Neural cell (in vitro differentiated cells): ENCODE results near the gene TECPR2. TPM values are rescaled to one million over a fixed set of nuclear protein-coding genes. Genes with fewer than 3 reads are reported as not detected.

Experiments
- H2AFZ ChIP-seq: fragments of 200-600, 300-800 bp; sonication (generic), shearing (Covaris generic); 2 replicates; pipeline ENCODE4 v1.6.0; 2014; ENCODE audit warnings: low read depth, mild to moderate bottlenecking, antibody characterized with exemption, low read length, moderate library complexity
- H3F3A ChIP-seq: fragments of 200-600 bp; shearing (Covaris generic); 2 replicates; pipeline ENCODE4 v1.6.1; 2016; ENCODE audit warnings: mild to moderate bottlenecking, moderate library complexity, mixed read lengths, antibody characterized with exemption, low read length; ENCODE audit not compliant: insufficient read depth, poor library complexity, severe bottlenecking
- H3K27ac ChIP-seq: fragments of 200-600, 300-800 bp; sonication (generic), shearing (Covaris generic); 2 replicates; pipeline ENCODE4 v1.5.1; 2014; ENCODE audit warnings: mild to moderate bottlenecking, low read length, moderate library complexity
- H3K27me3 ChIP-seq: fragments of 300-800, 200-600 bp; sonication (generic), shearing (Covaris generic); 2 replicates; pipeline ENCODE4 v1.6.0; 2014; ENCODE audit warnings: mild to moderate bottlenecking, low read depth, low read length, moderate library complexity; ENCODE audit not compliant: insufficient read depth
- H3K36me3 ChIP-seq: fragments of 300-800, 200-600 bp; sonication (generic), shearing (Covaris generic); 2 replicates; pipeline ENCODE4 v1.5.1; 2014; ENCODE audit warnings: mild to moderate bottlenecking, antibody characterized with exemption, low read length, moderate library complexity; ENCODE audit not compliant: insufficient read depth
- H3K4me2 ChIP-seq: fragments of 300-800, 200-600 bp; sonication (generic), shearing (Covaris generic); 2 replicates; pipeline ENCODE4 v1.6.0; 2014; ENCODE audit warnings: mild to moderate bottlenecking, low read length
- H3K4me3 ChIP-seq: fragments of 300-800, 200-600 bp; sonication (generic), shearing (Covaris generic); 2 replicates; pipeline ENCODE4 v1.5.1; 2014; ENCODE audit warnings: mild to moderate bottlenecking, low read length, moderate library complexity
- H3K79me2 ChIP-seq: fragments of 200-600 bp; shearing (Covaris generic); replicated peaks from 2 replicates; pipeline ENCODE4 v1.6.0; 2014; ENCODE audit warnings: mild to moderate bottlenecking, low read length, moderate library complexity; ENCODE audit not compliant: insufficient read depth
- H3K9ac ChIP-seq: fragments of 300-800, 200-600 bp; sonication (generic), shearing (Covaris generic); 2 replicates; pipeline ENCODE4 v1.6.1; 2016; ENCODE audit warnings: mild to moderate bottlenecking, low read length, mixed read lengths
- H3K9me2 ChIP-seq: fragments of 200-600 bp; shearing (Covaris generic); 2 replicates; pipeline ENCODE4 v1.6.1; 2016; ENCODE audit warnings: mild to moderate bottlenecking, low read length, mixed read lengths; ENCODE audit not compliant: insufficient read depth
- H3K9me3 ChIP-seq: fragments of 200-600, 300-800 bp; sonication (generic), shearing (Covaris generic); 2 replicates; pipeline ENCODE4 v1.6.1; 2016; ENCODE audit warnings: mild to moderate bottlenecking, mixed run types, low read length, moderate library complexity, mixed read lengths
- H4K20me1 ChIP-seq: fragments of 200-600 bp; shearing (Covaris generic); 2 replicates; pipeline ENCODE4 v1.6.1; 2016; ENCODE audit warnings: mild to moderate bottlenecking, mixed run types; ENCODE audit not compliant: insufficient read depth
- CTCF ChIP-seq: fragments of 450-650 bp; IDR thresholded peaks from 2 replicates; pipeline ENCODE4 v1.5.1; 2014; ENCODE audit warnings: antibody characterized with exemption, mild to moderate bottlenecking, moderate library complexity; ENCODE audit not compliant: poor library complexity, severe bottlenecking
- EP300 ChIP-seq: fragments of 450-650 bp; conservative IDR thresholded peaks from 2 replicates; pipeline ENCODE4 v1.6.1; 2014; ENCODE audit warnings: antibody characterized with exemption, mild to moderate bottlenecking, moderate library complexity; ENCODE audit not compliant: poor library complexity, severe bottlenecking
- EZH2 ChIP-seq: fragments of 200-600, 300-800 bp; shearing (Covaris generic), sonication (generic); IDR thresholded peaks from 2 replicates; pipeline ENCODE4 v1.6.1; 2014; ENCODE audit warnings: antibody characterized with exemption, low read length, borderline replicate concordance, mild to moderate bottlenecking; ENCODE audit not compliant: insufficient read depth, poor library complexity, severe bottlenecking
- MXI1 ChIP-seq: fragments of 450-650 bp; conservative IDR thresholded peaks from 2 replicates; pipeline ENCODE4 v1.6.1; 2014; ENCODE audit warnings: antibody characterized with exemption, mild to moderate bottlenecking; ENCODE audit not compliant: poor library complexity, severe bottlenecking
- POLR2AphosphoS5 ChIP-seq: IDR thresholded peaks from 2 replicates; pipeline ENCODE4 v1.6.1; 2012
- RAD21 ChIP-seq: fragments of 450-650 bp; conservative IDR thresholded peaks from 2 replicates; pipeline ENCODE4 v1.6.1; 2014; ENCODE audit warnings: antibody characterized with exemption, mild to moderate bottlenecking, moderate library complexity
- REST ChIP-seq: IDR thresholded peaks from 2 replicates; pipeline ENCODE4 v1.6.1; 2012; ENCODE audit warnings: borderline replicate concordance
- SMC3 ChIP-seq: fragments of 450-650 bp; conservative IDR thresholded peaks from 2 replicates; pipeline ENCODE4 v1.6.1; 2014; ENCODE audit warnings: antibody characterized with exemption, mild to moderate bottlenecking, moderate library complexity; ENCODE audit not compliant: poor library complexity
- TAF1 ChIP-seq: IDR thresholded peaks from 2 replicates; pipeline ENCODE4 v1.6.1; 2012; ENCODE audit warnings: low read depth
- polyA plus RNA-seq: library from polyadenylated mRNA; depleted of rRNA; stranded (reverse); fragments of >200 nt; gene quantifications from 2 replicates; pipeline ENCODE4 v1.2.3, GENCODE V29; 2014

TECPR2 gene
- polyA plus RNA-seq, 1 donor from 2014 or later: 7.0 TPM

GRCh38 chr14:102320671-102321455 is 41.9 kb upstream of the TECPR2 start:
- Histone ChIP-seq H2AFZ (peak overlapping the region; percentile 85), H3K9ac (peak overlapping the region; percentile 92), H3F3A (peaks cover 5% of the 10 kb centered on the region), H3K79me2 (peaks cover 3% of the 10 kb centered on the region), H3K36me3 (no peaks in the 10 kb centered on the region), H3K4me3 (peak overlapping the region; percentile 89), H4K20me1 (no peaks in the 10 kb centered on the region), H3K27ac (peak overlapping the region; percentile 84), H3K9me3 (no peaks in the 10 kb centered on the region), H3K4me2 (peak overlapping the region; percentile 99), H3K27me3 (no peaks in the 10 kb centered on the region), H3K9me2 (no peaks in the 10 kb centered on the region)
- no peak for TF ChIP-seq RAD21
- no peak for TF ChIP-seq EP300
- TF ChIP-seq REST: no peak
- TF ChIP-seq MXI1: no peak
- TF ChIP-seq POLR2AphosphoS5: no peak
- no peak for TF ChIP-seq SMC3
- no peak for TF ChIP-seq EZH2
- no peak for TF ChIP-seq TAF1
- no peak for TF ChIP-seq CTCF

GRCh38 chr14:102321456-102322422 is 41.0 kb upstream of the TECPR2 start:
- Histone ChIP-seq H3K9me3 (no peaks in the 10 kb centered on the region), H3K79me2 (peaks cover 3% of the 10 kb centered on the region), H2AFZ (no peak overlapping the region), H3K9me2 (no peaks in the 10 kb centered on the region), H3K4me3 (no peak overlapping the region), H3F3A (no peaks in the 10 kb centered on the region), H4K20me1 (no peaks in the 10 kb centered on the region), H3K9ac (no peak overlapping the region), H3K27ac (no peak overlapping the region), H3K4me2 (no peak overlapping the region), H3K36me3 (no peaks in the 10 kb centered on the region), H3K27me3 (no peaks in the 10 kb centered on the region)
- TF ChIP-seq POLR2AphosphoS5 (no peak), EP300 (no peak), SMC3 (no peak), CTCF (no peak), EZH2 (no peak), REST (no peak), RAD21 (no peak), TAF1 (no peak), MXI1 (no peak)
